ENCODE measurements around the gene NPAS3. TPM values are rescaled to one million over a fixed set of nuclear protein-coding genes. Genes with fewer than 3 reads are reported as not detected.

Gene NPAS3
- total and polyA plus RNA-seq, 2 donors (not counting 3 experiments of a cell fraction or from before 2014, with no cell fraction given): 0.10 to 0.13 TPM

DNA sequence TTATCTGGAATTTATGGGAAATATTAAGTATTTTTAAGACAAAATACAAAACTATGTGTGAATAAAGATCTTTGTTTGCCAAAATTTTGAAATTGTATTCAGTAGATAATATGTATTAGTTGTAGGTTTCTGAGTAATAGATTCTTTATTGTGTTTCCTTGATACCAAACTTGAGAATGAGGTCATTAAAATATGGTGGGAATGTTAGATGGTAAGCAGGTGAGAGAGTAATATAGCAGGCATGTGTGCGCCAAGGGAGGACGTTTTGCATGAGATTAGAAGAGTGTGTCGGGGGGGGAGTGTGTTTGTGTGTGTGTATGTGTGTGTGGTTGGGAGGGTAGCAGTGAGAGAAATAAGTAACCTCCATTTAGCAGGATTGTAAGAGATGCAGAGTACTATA lies 376.5 kb downstream of the NPAS3 start:
- POLR2A ChIA-PET: no interaction called here
- CTCF ChIA-PET: no interaction called here
- TF ChIP-seq MYC (IDR thresholded peaks at IDR 0.05; ENCODE audit: low read depth, low read length): no peak
- TF ChIP-seq FOS (IDR thresholded peaks at IDR 0.05; ENCODE audit: borderline replicate concordance, insufficient read depth, low read length): no peak
- TF ChIP-seq JUN (IDR thresholded peaks at IDR 0.05; ENCODE audit: borderline replicate concordance, insufficient read depth, insufficient read length, low read depth): no peak
- dilution Hi-C loops (cut with MboI; ENCODE audit: extremely low pct_ligation_motif_present, low sequenced_read_pairs): no loop called here
- no peaks in the 10 kb centered on the region for H3K4me1 ChIP-seq (ENCODE audit: control insufficient read depth, extremely low read depth, insufficient read depth, low read length)
- H3K27me3 ChIP-seq (ENCODE audit: control insufficient read depth in 2 of 2, insufficient read depth in 2 of 2, low read length in 2 of 2): peaks cover 0 to 1% of the 10 kb centered on the region in 2 experiments
- FAIRE-seq (no peak), DNase-seq (ENCODE audit: low read depth, low spot score) (no peak)
- H3K27ac ChIP-seq (ENCODE audit: insufficient read depth, low read depth, low read length): no peak overlapping the region
- H3K36me3 ChIP-seq (ENCODE audit: control insufficient read depth in 2 of 2, extremely low read depth in 1 of 2, insufficient read depth in 2 of 2, low read length in 2 of 2): no peaks in the 10 kb centered on the region
- no peaks in the 10 kb centered on the region for H4K20me1 ChIP-seq (replicated peaks; ENCODE audit: control insufficient read depth, extremely low read depth, insufficient read depth, low read length)
- no peak overlapping the region for H2AFZ ChIP-seq (ENCODE audit: low read depth, low read length)
- no peaks in the 10 kb centered on the region for H3K9me1 ChIP-seq (replicated peaks; ENCODE audit: control insufficient read depth, extremely low read depth, insufficient read depth, low read length)
- intact Hi-C loops (cut with micrococcal nuclease): no loop called here
- no TSS peak for BruUV-seq (replicated peaks)
- H3K9me3 ChIP-seq (replicated peaks; ENCODE audit: control insufficient read depth, insufficient read depth, low read length): no peaks in the 10 kb centered on the region
- H3K4me2 ChIP-seq (ENCODE audit: insufficient read depth, low read length): no peak overlapping the region
- no peak overlapping the region for H3K9ac ChIP-seq (replicated peaks; ENCODE audit: extremely low read depth, insufficient read depth, low read length)
- no peaks in the 10 kb centered on the region for H3K79me2 ChIP-seq (ENCODE audit: control insufficient read depth, insufficient read depth, low read length)
- H3K4me3 ChIP-seq (replicated peaks in 1 of 3; ENCODE audit: insufficient read depth in 1 of 3, low read depth in 1 of 3, low read length in 3 of 3): no peak overlapping the region

- no peaks in the 10 kb centered on the region for H3K9me3 ChIP-seq (replicated peaks; ENCODE audit: control insufficient read depth, insufficient read depth, low read length)
- no peaks in the 10 kb centered on the region for H3K9me1 ChIP-seq (replicated peaks; ENCODE audit: control insufficient read depth, extremely low read depth, insufficient read depth, low read length)
- dilution Hi-C loops (cut with MboI; ENCODE audit: extremely low pct_ligation_motif_present, low sequenced_read_pairs) (no loop called here), intact Hi-C loops (cut with micrococcal nuclease) (no loop called here)
- H4K20me1 ChIP-seq (replicated peaks; ENCODE audit: control insufficient read depth, extremely low read depth, insufficient read depth, low read length): no peaks in the 10 kb centered on the region
- H3K27ac ChIP-seq (ENCODE audit: insufficient read depth, low read depth, low read length): no peak overlapping the region
- POLR2A ChIA-PET: no interaction called here
- no peaks in the 10 kb centered on the region for H3K4me1 ChIP-seq (ENCODE audit: control insufficient read depth, extremely low read depth, insufficient read depth, low read length)
- CTCF ChIA-PET: no interaction called here
- no peak overlapping the region for H3K9ac ChIP-seq (replicated peaks; ENCODE audit: extremely low read depth, insufficient read depth, low read length)
- no peak for FAIRE-seq
- H3K36me3 ChIP-seq (ENCODE audit: control insufficient read depth in 2 of 2, extremely low read depth in 1 of 2, insufficient read depth in 2 of 2, low read length in 2 of 2): no peaks in the 10 kb centered on the region
- BruUV-seq (replicated peaks): no TSS peak
- H2AFZ ChIP-seq (ENCODE audit: low read depth, low read length): no peak overlapping the region
- no peak overlapping the region for H3K4me3 ChIP-seq (replicated peaks in 1 of 3; ENCODE audit: insufficient read depth in 1 of 3, low read depth in 1 of 3, low read length in 3 of 3)
- no peaks in the 10 kb centered on the region for H3K79me2 ChIP-seq (ENCODE audit: control insufficient read depth, insufficient read depth, low read length)
- H3K4me2 ChIP-seq (ENCODE audit: insufficient read depth, low read length): no peak overlapping the region
- DNase-seq (ENCODE audit: low read depth, low spot score): no peak
- H3K27me3 ChIP-seq (ENCODE audit: control insufficient read depth in 2 of 2, insufficient read depth in 2 of 2, low read length in 2 of 2): peaks cover 0 to 1% of the 10 kb centered on the region in 2 experiments
- TF ChIP-seq GATA2 (IDR thresholded peaks at IDR 0.05; ENCODE audit: insufficient read depth, insufficient read length, low read depth, low read length) (no peak), MYC (IDR thresholded peaks at IDR 0.05; ENCODE audit: low read depth, low read length) (no peak), POLR2A (IDR thresholded peaks at IDR 0.05; ENCODE audit: low read depth, low read length) (no peak), FOS (IDR thresholded peaks at IDR 0.05; ENCODE audit: borderline replicate concordance, insufficient read depth, low read length) (no peak), EZH2 (IDR thresholded peaks at IDR 0.05; ENCODE audit: borderline replicate concordance, low read depth, low read length, severe bottlenecking) (no peak), CTCF (IDR thresholded peaks at IDR 0.05; ENCODE audit: extremely low read depth in 1 of 2, insufficient read depth in 1 of 2, low read depth in 1 of 2, low read length in 2 of 2) (no peak)
Observed at GRCh38 chr14:33315721-33316120, 377.0 kb downstream of the NPAS3 start.

Data from endothelial cell of umbilical vein (primary cell).